OCI-LY7 (cell line): Measurements from ENCODE around the gene ZNF792. TPM values are rescaled to one million over a fixed set of nuclear protein-coding genes. Genes with fewer than 3 reads are reported as not detected.
"Not testable (repeated sequence)": the region's sequence is repeated elsewhere in the genome, so short reads cannot be mapped to it uniquely, and the experiment has no call there.

Source experiments
- BruUV-seq: library from RNA; stranded (reverse); fragments of 400-500 nt; replicated peaks from 2 replicates; lab custom pipeline; 2021; lab: Mats Ljungman, UMichigan
- CTCF ChIA-PET: fragments of 300-600 bp; sonication (Branson Sonifier 250); formaldehyde crosslinking; loops from one replicate; lab custom pipeline; 2022; ENCODE audit warnings: antibody characterized with exemption; ENCODE audit not compliant: unreplicated experiment; lab: Charles Lee
- POLR2A ChIA-PET: fragments of 300-600 bp; sonication (Branson Sonifier 250); formaldehyde crosslinking; loops from one replicate; lab custom pipeline; 2022; ENCODE audit warnings: antibody characterized with exemption; lab: Charles Lee
- DNase-seq: peaks from one replicate; pipeline ENCODE4 v3.0.0-alpha.2; 2015; ENCODE audit warnings: low spot score
- H2AFZ ChIP-seq: fragments of 200-600 bp; sonication (generic), shearing (Covaris generic); 2 replicates; pipeline ENCODE4 v1.6.1; 2014; ENCODE audit warnings: mild to moderate bottlenecking, antibody characterized with exemption, low read length, moderate library complexity
- H3K27ac ChIP-seq: fragments of 200-600 bp; sonication (generic); 2 replicates; pipeline ENCODE4 v1.5.1; 2014; ENCODE audit warnings: mixed run types, low read depth, mild to moderate bottlenecking, moderate library complexity, low read length, inconsistent platforms; ENCODE audit not compliant: poor library complexity, severe bottlenecking
- H3K36me3 ChIP-seq: fragments of 200-600 bp; sonication (generic); 2 replicates; pipeline ENCODE4 v1.6.1; 2014; ENCODE audit warnings: mild to moderate bottlenecking, antibody characterized with exemption, low read length, moderate library complexity, mixed read lengths; ENCODE audit not compliant: insufficient read depth
- H3K4me1 ChIP-seq: fragments of 200-600 bp; sonication (generic); 2 replicates; pipeline ENCODE4 v1.5.1; 2014; ENCODE audit warnings: mild to moderate bottlenecking, low read length; ENCODE audit not compliant: insufficient read depth, poor library complexity, severe bottlenecking
- H3K4me2 ChIP-seq: fragments of 200-600 bp; sonication (generic); 2 replicates; pipeline ENCODE4 v1.6.1; 2014; ENCODE audit warnings: mild to moderate bottlenecking, low read length
- H3K4me3 ChIP-seq: fragments of 200-600 bp; sonication (generic); 2 replicates; pipeline ENCODE4 v1.5.1; 2014; ENCODE audit warnings: mild to moderate bottlenecking, low read depth, low read length; ENCODE audit not compliant: poor library complexity, severe bottlenecking
- H3K79me2 ChIP-seq: fragments of 200-600 bp; sonication (generic); 2 replicates; pipeline ENCODE4 v1.6.1; 2016; ENCODE audit warnings: low read depth, mild to moderate bottlenecking, low read length, moderate library complexity, mixed read lengths; ENCODE audit not compliant: insufficient read depth
- H3K9me2 ChIP-seq: fragments of 200-600 bp; sonication (generic); 2 replicates; pipeline ENCODE4 v1.6.1; 2016; ENCODE audit warnings: mild to moderate bottlenecking, low read length, mixed read lengths; ENCODE audit not compliant: insufficient read depth
- H3K9me3 ChIP-seq: fragments of 200-600 bp; sonication (generic); 2 replicates; pipeline ENCODE4 v1.6.1; 2014; ENCODE audit warnings: mild to moderate bottlenecking, mixed run types, low read length, mixed read lengths
- H4K20me1 ChIP-seq: fragments of 200-600 bp; sonication (generic); 2 replicates; pipeline ENCODE4 v1.6.1; 2014; ENCODE audit warnings: mild to moderate bottlenecking, antibody characterized with exemption, low read length, moderate library complexity, mixed read lengths; ENCODE audit not compliant: insufficient read depth
- EZH2phosphoT487 ChIP-seq: fragments of 200-600 bp; sonication (generic); IDR thresholded peaks from 2 replicates; pipeline ENCODE4 v1.6.1; 2018; ENCODE audit warnings: low read depth, borderline replicate concordance, mild to moderate bottlenecking, mixed run types, antibody characterized with exemption, low read length, moderate library complexity, mixed read lengths
- intact Hi-C: fragments of 100-400 bp; cut with micrococcal nuclease; formaldehyde crosslinking; loops from one replicate; pipeline ENCODE4 v1.10.0; 2022; ENCODE audit not compliant: unreplicated experiment
- total RNA-seq, 2 experiments: library from RNA; depleted of rRNA in 1 of 2; stranded (reverse); fragments of >200 nt in 1 of 2; shearing (Covaris generic) in 1 of 2; gene quantifications; 2 replicates each; pipeline ENCODE4 v1.2.3, GENCODE V29; 2014 to 2022
- TF ChIP-seq, protein P1 (sequence below): fragments of 200-600 bp; sonication (generic); conservative IDR thresholded peaks from 2 replicates; pipeline ENCODE4 v1.5.1; 2014; ENCODE audit warnings: mild to moderate bottlenecking, antibody characterized with exemption, low read length, moderate library complexity, mixed read lengths

Gene ZNF792
- total RNA-seq, 2 experiments from 2014 or later: 8.0 to 9.5 TPM

DNA sequence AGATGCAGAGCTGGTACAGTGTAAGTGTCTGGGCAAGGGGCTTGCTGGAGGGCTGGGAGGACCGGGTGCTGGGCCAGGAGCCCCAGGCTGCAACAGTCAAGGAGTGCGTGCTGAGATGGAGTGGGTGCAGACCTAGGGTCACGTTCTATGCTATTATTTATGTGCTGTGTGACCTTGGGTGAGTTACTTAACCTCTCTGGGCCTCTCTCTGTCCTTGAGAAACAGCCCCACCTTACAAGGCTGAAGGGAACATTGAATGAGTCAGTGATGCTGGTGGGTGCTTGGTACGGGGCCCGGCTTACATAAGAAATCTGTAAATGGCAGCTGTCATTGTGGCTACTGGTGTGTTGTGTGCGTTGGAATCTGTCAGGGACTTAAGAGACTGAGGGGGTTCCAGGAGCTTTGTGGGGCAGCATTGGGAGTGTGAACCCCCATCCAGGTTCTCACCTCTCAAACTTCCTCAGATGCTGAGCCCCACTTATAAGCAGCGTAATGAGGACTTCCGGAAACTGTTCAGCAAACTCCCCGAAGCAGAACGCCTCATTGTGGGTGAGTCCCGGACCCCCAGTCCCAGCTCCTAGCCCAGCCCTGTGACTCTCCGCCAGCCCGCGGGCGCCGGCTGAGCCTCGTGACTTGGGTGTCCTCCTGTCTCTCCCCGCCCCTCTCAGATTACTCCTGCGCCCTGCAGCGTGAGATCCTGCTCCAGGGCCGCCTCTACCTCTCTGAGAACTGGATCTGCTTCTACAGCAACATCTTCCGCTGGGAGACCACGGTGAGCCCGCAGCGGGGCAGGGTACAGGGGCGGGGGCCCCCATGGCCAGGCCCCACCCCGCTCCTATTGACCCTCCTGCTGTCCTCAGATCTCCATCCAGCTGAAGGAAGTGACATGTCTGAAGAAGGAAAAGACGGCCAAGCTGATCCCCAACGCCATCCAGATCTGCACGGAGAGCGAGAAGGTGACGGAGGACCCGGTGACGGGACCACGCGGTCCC, 45.7 kb upstream of the ZNF792 start:
- no TSS peak for BruUV-seq
- Histone ChIP-seq H2AFZ (no peak overlapping the region), H3K4me1 (no peaks in the 10 kb centered on the region), H3K9me2 (no peaks in the 10 kb centered on the region), H3K9me3 (no peaks in the 10 kb centered on the region), H4K20me1 (0 out of 2 replicates have a peak, but pooled peaks cover 4% of the 10 kb centered on the region), H3K79me2 (peaks cover 21% of the 10 kb centered on the region; the same call in 1 of the 2 replicates), H3K4me2 (no peak overlapping the region), H3K36me3 (peaks cover 96% of the 10 kb centered on the region), H3K27ac (no peak overlapping the region), H3K4me3 (no peak overlapping the region)
- no peak for DNase-seq
- CTCF ChIA-PET: no interaction called here
- POLR2A ChIA-PET: no interaction called here
- no peak for TF ChIP-seq EZH2phosphoT487
- TF ChIP-seq, protein P1, sequence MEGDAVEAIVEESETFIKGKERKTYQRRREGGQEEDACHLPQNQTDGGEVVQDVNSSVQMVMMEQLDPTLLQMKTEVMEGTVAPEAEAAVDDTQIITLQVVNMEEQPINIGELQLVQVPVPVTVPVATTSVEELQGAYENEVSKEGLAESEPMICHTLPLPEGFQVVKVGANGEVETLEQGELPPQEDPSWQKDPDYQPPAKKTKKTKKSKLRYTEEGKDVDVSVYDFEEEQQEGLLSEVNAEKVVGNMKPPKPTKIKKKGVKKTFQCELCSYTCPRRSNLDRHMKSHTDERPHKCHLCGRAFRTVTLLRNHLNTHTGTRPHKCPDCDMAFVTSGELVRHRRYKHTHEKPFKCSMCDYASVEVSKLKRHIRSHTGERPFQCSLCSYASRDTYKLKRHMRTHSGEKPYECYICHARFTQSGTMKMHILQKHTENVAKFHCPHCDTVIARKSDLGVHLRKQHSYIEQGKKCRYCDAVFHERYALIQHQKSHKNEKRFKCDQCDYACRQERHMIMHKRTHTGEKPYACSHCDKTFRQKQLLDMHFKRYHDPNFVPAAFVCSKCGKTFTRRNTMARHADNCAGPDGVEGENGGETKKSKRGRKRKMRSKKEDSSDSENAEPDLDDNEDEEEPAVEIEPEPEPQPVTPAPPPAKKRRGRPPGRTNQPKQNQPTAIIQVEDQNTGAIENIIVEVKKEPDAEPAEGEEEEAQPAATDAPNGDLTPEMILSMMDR: no peak
- intact Hi-C loops: no loop called here

DNA sequence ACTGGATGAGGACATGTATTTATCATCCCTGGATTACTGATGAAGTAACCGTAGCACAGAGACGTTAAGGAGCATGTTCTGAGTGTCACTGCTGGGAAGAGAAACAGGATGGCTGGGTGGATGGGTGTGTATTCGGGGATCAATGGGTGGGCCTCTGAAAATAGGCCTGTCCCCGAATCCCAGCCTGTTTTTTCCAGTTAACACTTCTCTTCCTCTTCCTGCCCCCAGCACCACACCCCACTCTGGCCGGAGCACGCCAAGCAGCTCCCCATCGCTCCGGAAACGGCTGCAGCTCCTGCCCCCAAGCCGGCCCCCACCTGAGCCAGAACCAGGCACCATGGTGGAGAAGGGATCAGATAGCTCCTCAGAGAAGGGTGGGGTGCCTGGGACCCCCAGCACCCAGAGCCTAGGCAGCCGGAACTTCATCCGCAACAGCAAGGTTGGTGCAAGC, 44.9 kb upstream of the ZNF792 start:
- Histone ChIP-seq H3K9me3 (no peaks in the 10 kb centered on the region), H3K36me3 (peaks cover 96% of the 10 kb centered on the region), H3K4me2 (no peak overlapping the region), H3K4me3 (no peak overlapping the region), H3K79me2 (peaks cover 29% of the 10 kb centered on the region), H2AFZ (no peak overlapping the region), H3K27ac (no peak overlapping the region), H3K9me2 (no peaks in the 10 kb centered on the region), H4K20me1 (peaks cover 10% of the 10 kb centered on the region; the same call in 1 of the 2 replicates), H3K4me1 (no peaks in the 10 kb centered on the region)
- ChIA-PET POLR2A (no interaction called here), CTCF (no interaction called here)
- no peak for TF ChIP-seq EZH2phosphoT487
- TF ChIP-seq, protein P1: no peak
- DNase-seq: no peak
- intact Hi-C loops: no loop called here
- BruUV-seq: no TSS peak

DNA sequence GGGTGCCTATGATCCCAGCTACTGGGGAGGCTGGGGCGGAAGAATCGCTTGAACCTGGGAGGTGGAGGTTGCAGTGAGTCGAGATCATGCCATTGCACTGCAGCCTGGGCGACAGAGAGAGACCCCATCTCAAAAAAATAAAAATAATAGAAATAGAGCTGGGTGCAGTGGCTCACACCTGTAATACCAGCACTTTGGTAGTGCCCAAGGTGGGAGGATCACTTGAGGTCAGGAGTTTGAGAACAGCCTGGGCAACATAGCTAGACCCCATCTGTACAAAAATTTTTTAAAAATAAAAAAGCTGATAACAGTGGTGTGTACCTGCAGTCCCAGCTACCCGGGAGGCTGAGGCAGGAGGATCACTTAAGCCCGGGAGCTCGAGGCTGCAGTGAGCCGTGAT, 43.4 kb upstream of the ZNF792 start:
- POLR2A ChIA-PET: interaction anchor here (0.7 kb wide), 1 partner anchor 9 kb away, joined by 3 read pairs; no protein-coding TSS in a partner anchor
- BruUV-seq, H3K9me2 ChIP-seq, H3K4me2 ChIP-seq, DNase-seq, H3K4me3 ChIP-seq, intact Hi-C loops, H4K20me1 ChIP-seq, H2AFZ ChIP-seq, H3K9me3 ChIP-seq, H3K27ac ChIP-seq, CTCF ChIA-PET: not testable (repeated sequence)
- H3K4me1 ChIP-seq: peaks cover 15% of the 10 kb centered on the region
- peaks cover 95% of the 10 kb centered on the region for H3K36me3 ChIP-seq
- H3K79me2 ChIP-seq: peaks cover 43% of the 10 kb centered on the region
